Middle frontal gyrus (tissue), 1 donor: Measurements from ENCODE around the gene MET.
"Not testable (repeated sequence)": the region's sequence is repeated elsewhere in the genome, so short reads cannot be mapped to it uniquely, and the experiment has no call there.

Experiments used
- DNase-seq: peaks from one replicate; pipeline ENCODE4 v3.0.0-alpha.2; 2015; ENCODE audit warnings: low spot score; ENCODE audit errors: extremely low spot score

The MET gene

GRCh38 chr7:116806046-116806944 lies 134.3 kb downstream of the MET start:
- DNase-seq: no peak

- DNase-seq: no peak
Measured at GRCh38 chr7:116807011-116807560, 135.1 kb downstream of the MET start.

- DNase-seq: peak; percentile 56
Measured at GRCh38 chr7:116809636-116810266, 137.8 kb downstream of the MET start.

- DNase-seq: no peak
Measured at GRCh38 chr7:116810267-116811116, 138.5 kb downstream of the MET start.

- DNase-seq: no peak
Measured at GRCh38 chr7:116811768-116812167, 139.8 kb downstream of the MET start.

- DNase-seq: no peak
Measured at GRCh38 chr7:116812860-116813259, 140.9 kb downstream of the MET start.

GRCh38 chr7:116813371-116813770 lies 141.4 kb downstream of the MET start:
- not testable (repeated sequence) for DNase-seq

GRCh38 chr7:116815041-116815440 lies 143.0 kb downstream of the MET start:
- DNase-seq: no peak

GRCh38 chr7:116820149-116820548 lies 148.2 kb downstream of the MET start:
- DNase-seq: no peak

- DNase-seq: not testable (repeated sequence)
Measured at GRCh38 chr7:116821647-116822046, 149.7 kb downstream of the MET start.

- no peak for DNase-seq
Measured at GRCh38 chr7:116824449-116824848, 152.5 kb downstream of the MET start.

- DNase-seq: no peak
Measured at GRCh38 chr7:116828281-116828680, 156.3 kb downstream of the MET start.

GRCh38 chr7:116829041-116829440 lies 157.0 kb downstream of the MET start:
- DNase-seq: no peak

- DNase-seq: no peak
Measured at GRCh38 chr7:116829493-116829892, 157.5 kb downstream of the MET start.

GRCh38 chr7:116832692-116833091 lies 160.7 kb downstream of the MET start:
- DNase-seq: no peak

GRCh38 chr7:116834815-116835504 lies 163.0 kb downstream of the MET start:
- no peak for DNase-seq

GRCh38 chr7:116836048-116836447 lies 164.1 kb downstream of the MET start:
- no peak for DNase-seq

- no peak for DNase-seq
Measured at GRCh38 chr7:116836911-116837310, 164.9 kb downstream of the MET start.

GRCh38 chr7:116837586-116837985 lies 165.6 kb downstream of the MET start:
- no peak for DNase-seq

GRCh38 chr7:116840256-116840655 lies 168.3 kb downstream of the MET start:
- DNase-seq: no peak

GRCh38 chr7:116842371-116842770 lies 170.4 kb downstream of the MET start:
- no peak for DNase-seq
